Osteoblast (primary cell): ENCODE measurements around the gene PHLPP1. TPM values are rescaled to one million over a fixed set of nuclear protein-coding genes. Genes with fewer than 3 reads are reported as not detected.

Source experiments
- DNase-seq: peaks from one replicate; pipeline ENCODE4 v3.0.0; 2011; ENCODE audit warnings: low spot score, mixed read lengths; ENCODE audit not compliant: insufficient read length; ENCODE audit errors: missing footprints
- H2AFZ ChIP-seq: 2 replicates; pipeline ENCODE4 v1.6.0; 2011; ENCODE audit warnings: mild to moderate bottlenecking, low read length
- H3K27ac ChIP-seq: 2 replicates; pipeline ENCODE4 v1.5.1; 2011; ENCODE audit warnings: mild to moderate bottlenecking, low read depth, low read length, moderate library complexity
- H3K27me3 ChIP-seq: 2 replicates; pipeline ENCODE4 v1.6.0; 2012; ENCODE audit warnings: mild to moderate bottlenecking, control low read depth, inconsistent platforms, low read length, moderate library complexity; ENCODE audit not compliant: insufficient read depth
- H3K36me3 ChIP-seq: 2 replicates; pipeline ENCODE4 v1.5.1; 2011; ENCODE audit warnings: mild to moderate bottlenecking, low read length, control low read depth, moderate library complexity; ENCODE audit not compliant: insufficient read depth
- H3K4me1 ChIP-seq: 2 replicates; pipeline ENCODE4 v1.5.1; 2011; ENCODE audit warnings: mild to moderate bottlenecking, low read length, control low read depth, moderate library complexity; ENCODE audit not compliant: insufficient read depth
- H3K4me2 ChIP-seq: 2 replicates; pipeline ENCODE4 v1.6.0; 2011; ENCODE audit warnings: mild to moderate bottlenecking, low read length; ENCODE audit not compliant: insufficient read depth
- H3K4me3 ChIP-seq: fragments of 200-600 bp; sonication (generic); 3 replicates; pipeline ENCODE4 v1.5.1; 2012; ENCODE audit warnings: mild to moderate bottlenecking, low read length, inconsistent platforms; ENCODE audit not compliant: insufficient read depth
- H3K79me2 ChIP-seq: 2 replicates; pipeline ENCODE4 v1.6.0; 2012; ENCODE audit warnings: mild to moderate bottlenecking, low read length, control low read depth, inconsistent platforms; ENCODE audit not compliant: insufficient read depth
- H3K9me3 ChIP-seq: 2 replicates; pipeline ENCODE4 v1.5.1; 2011; ENCODE audit warnings: low read depth, low read length, control low read depth
- H4K20me1 ChIP-seq: 2 replicates; pipeline ENCODE4 v1.6.0; 2012; ENCODE audit warnings: mild to moderate bottlenecking, low read length, control low read depth; ENCODE audit not compliant: insufficient read depth
- total RNA-seq: library from RNA; depleted of rRNA; stranded (reverse); fragments of >200 nt; gene quantifications from 2 replicates; pipeline ENCODE4 v1.2.3, GENCODE V29; 2012
- TF ChIP-seq, protein P1 (sequence below): IDR thresholded peaks from 2 replicates; pipeline ENCODE4 v1.5.1; 2011; ENCODE audit warnings: mild to moderate bottlenecking, low read depth, low read length, moderate library complexity; ENCODE audit errors: extremely low read depth

PHLPP1 gene
- total RNA-seq, 1 donor: 6.9 TPM

DNA sequence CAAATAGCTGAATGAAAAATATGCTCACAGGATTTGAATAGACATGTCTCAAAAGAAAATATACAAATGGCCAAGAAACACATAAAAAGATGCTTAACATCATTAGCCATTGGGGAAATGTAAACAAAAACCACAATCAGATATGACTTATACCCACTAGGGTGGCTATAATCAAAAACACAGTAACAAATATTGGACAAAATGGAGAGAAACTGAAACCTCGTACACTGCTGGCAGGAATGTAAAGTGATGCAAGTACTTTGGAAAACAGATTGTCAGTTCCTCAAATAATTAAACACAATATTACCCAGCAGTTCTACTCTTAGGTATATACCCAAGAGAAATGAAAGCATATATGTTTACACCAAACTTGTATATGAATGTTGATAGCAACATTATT lies 213.0 kb downstream of the PHLPP1 start:
- Histone ChIP-seq H3K4me3 (no peak overlapping the region), H3K4me1 (peaks cover 9% of the 10 kb centered on the region), H4K20me1 (no peaks in the 10 kb centered on the region), H3K27ac (no peak overlapping the region), H3K9me3 (no peaks in the 10 kb centered on the region), H2AFZ (no peak overlapping the region), H3K79me2 (no peaks in the 10 kb centered on the region), H3K36me3 (no peaks in the 10 kb centered on the region), H3K27me3 (no peaks in the 10 kb centered on the region), H3K4me2 (no peak overlapping the region)
- DNase-seq: no peak
- TF ChIP-seq, protein P1, sequence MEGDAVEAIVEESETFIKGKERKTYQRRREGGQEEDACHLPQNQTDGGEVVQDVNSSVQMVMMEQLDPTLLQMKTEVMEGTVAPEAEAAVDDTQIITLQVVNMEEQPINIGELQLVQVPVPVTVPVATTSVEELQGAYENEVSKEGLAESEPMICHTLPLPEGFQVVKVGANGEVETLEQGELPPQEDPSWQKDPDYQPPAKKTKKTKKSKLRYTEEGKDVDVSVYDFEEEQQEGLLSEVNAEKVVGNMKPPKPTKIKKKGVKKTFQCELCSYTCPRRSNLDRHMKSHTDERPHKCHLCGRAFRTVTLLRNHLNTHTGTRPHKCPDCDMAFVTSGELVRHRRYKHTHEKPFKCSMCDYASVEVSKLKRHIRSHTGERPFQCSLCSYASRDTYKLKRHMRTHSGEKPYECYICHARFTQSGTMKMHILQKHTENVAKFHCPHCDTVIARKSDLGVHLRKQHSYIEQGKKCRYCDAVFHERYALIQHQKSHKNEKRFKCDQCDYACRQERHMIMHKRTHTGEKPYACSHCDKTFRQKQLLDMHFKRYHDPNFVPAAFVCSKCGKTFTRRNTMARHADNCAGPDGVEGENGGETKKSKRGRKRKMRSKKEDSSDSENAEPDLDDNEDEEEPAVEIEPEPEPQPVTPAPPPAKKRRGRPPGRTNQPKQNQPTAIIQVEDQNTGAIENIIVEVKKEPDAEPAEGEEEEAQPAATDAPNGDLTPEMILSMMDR: peak; percentile 6

- Histone ChIP-seq H3K27me3 (no peaks in the 10 kb centered on the region), H3K4me2 (no peak overlapping the region), H3K9me3 (no peaks in the 10 kb centered on the region), H3K36me3 (no peaks in the 10 kb centered on the region), H3K4me3 (no peak overlapping the region), H3K79me2 (no peaks in the 10 kb centered on the region), H3K4me1 (peaks cover 12% of the 10 kb centered on the region), H2AFZ (no peak overlapping the region), H4K20me1 (no peaks in the 10 kb centered on the region), H3K27ac (no peak overlapping the region)
- no peak for DNase-seq
- TF ChIP-seq, protein P1: no peak
Observed at GRCh38 chr18:62933261-62933887, 218.0 kb downstream of the PHLPP1 start.

DNA sequence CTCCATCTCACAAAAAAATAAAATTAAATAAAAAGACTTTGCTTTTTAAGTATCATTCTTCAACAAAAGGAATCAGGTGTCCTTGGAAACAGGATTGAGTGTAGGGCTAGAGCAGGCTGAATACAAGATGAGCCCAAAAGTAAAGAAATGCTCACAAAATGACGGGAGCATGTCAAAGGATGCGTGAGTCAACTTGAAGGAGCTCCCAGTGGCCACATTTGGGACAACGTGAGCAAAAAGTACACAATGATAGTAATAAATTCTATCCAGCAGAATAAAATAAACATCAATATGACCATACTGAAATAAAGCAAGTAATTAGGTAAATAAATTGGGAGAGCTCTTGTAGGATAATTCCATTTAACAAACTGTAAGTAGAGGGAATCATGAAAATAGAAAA lies 220.7 kb downstream of the PHLPP1 start:
- Histone ChIP-seq H3K36me3 (no peaks in the 10 kb centered on the region), H3K79me2 (no peaks in the 10 kb centered on the region), H4K20me1 (no peaks in the 10 kb centered on the region), H3K27ac (no peak overlapping the region), H3K4me2 (no peak overlapping the region), H3K27me3 (no peaks in the 10 kb centered on the region), H3K9me3 (no peaks in the 10 kb centered on the region), H3K4me1 (peaks cover 12% of the 10 kb centered on the region), H2AFZ (no peak overlapping the region), H3K4me3 (no peak overlapping the region)
- TF ChIP-seq, protein P1: no peak
- no peak for DNase-seq

DNA sequence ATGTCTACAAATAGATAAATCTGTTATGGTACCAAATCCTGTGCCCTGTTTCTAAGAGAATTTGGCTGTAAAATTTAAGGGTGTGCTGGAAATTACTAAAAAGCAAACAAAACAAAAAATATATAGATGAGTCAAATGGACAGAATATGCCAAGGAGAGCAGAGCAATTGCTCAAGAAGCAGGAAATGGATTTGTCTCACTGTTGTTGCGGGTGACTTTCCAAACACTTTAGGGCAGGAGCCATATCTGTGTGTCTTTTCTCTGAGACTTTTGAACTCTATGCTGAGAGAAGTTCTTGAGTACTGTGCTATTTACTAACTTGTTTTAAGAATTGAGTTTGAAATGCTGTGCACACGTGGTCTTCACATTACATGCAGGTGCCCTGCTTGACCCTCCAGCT lies 221.7 kb downstream of the PHLPP1 start:
- peaks cover 12% of the 10 kb centered on the region for H3K4me1 ChIP-seq
- no peaks in the 10 kb centered on the region for H3K36me3 ChIP-seq
- DNase-seq: no peak
- H3K79me2 ChIP-seq: no peaks in the 10 kb centered on the region
- TF ChIP-seq, protein P1: no peak
- H2AFZ ChIP-seq: no peak overlapping the region
- no peaks in the 10 kb centered on the region for H3K27me3 ChIP-seq
- H3K27ac ChIP-seq: no peak overlapping the region
- no peak overlapping the region for H3K4me2 ChIP-seq
- H3K9me3 ChIP-seq: no peaks in the 10 kb centered on the region
- H4K20me1 ChIP-seq: no peaks in the 10 kb centered on the region
- no peak overlapping the region for H3K4me3 ChIP-seq
